NCI-H2196 (cell line): Measurements from ENCODE around the gene MEF2D.

ENCODE experiments used
- DNase-seq: peaks from one replicate; lab custom pipeline; 2025; ENCODE audit not compliant: unreplicated experiment; lab: John Stamatoyannopoulos, UW

The MEF2D gene

DNA sequence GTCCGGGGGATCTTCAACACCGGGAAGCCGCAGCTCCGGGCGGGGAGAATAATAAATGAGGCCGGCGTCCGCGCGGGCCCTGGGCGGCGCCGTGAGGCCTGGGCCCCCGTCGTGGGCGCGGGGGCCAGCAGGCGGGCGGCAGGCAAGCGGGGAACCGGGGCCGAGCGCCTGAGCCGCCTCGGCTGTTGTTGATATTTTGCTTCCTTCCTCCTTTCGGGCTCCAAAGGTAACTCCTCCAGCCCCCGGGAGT is at the start of gene MEF2D:
Gene MEF2D, minus strand, starts transcription at position 233 of the 250 bp plus-strand sequence. CDS start 17,483 bp downstream, outside the sequence.
- no peak for DNase-seq

DNA sequence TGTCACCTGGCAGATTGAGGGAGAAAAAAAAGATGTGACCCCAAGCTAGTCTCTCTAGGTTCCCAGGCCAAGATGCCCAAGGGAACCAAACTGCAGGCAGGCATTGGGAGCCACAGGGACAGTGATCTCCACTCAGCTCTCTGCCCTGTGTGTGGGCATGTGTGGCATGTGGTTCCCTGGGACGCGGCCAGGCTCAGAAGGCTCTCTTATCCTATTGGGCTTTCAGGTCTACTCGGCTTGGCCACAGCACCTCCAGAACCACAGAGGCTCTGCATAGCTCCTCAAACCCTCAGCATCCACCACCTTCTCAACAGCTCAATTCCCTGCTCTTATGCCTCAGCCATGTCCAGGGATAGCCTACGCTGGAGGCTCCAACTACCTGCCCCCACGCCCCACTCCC is 49.8 kb upstream of the MEF2D start:
- DNase-seq: no peak

DNA sequence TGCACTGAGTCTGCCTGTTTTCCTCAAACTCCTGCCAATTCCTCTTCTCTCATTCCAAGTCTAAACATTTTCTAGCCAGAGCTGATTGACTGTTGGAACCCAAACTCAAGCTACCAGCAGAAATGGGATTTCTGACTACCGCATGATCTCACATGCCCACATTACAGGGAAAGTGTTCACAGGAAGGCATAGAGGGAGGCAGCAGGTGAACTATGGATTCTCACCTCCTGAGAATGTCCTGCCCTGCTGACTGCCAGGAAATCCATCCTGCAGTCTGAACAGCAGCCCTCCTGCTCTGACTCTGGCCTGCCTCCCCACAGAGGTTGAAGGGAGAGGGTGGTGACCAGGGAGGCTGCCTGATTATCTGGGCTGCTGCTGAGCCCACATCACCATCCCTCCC is 49.3 kb upstream of the MEF2D start:
- DNase-seq: no peak

DNA sequence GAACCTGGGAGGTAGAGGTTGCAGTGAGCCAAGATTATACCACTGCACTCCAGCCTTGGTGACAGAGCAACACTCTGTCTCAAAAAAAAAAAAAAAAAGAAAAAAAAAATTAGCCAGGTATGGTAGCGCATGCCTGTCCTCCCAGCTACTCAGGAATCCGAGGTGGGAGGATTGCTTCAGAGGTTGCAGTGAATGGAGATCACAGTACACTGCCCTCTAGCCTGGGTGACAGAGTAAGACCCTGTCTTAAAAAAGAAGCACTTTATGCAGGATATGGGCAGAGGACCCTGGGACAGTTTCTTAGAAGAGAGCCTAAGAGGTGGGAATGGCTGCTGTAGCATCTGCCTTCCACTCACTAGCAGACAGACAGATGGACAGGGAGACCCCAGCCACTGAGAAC is 48.8 kb upstream of the MEF2D start:
- no peak for DNase-seq

DNA sequence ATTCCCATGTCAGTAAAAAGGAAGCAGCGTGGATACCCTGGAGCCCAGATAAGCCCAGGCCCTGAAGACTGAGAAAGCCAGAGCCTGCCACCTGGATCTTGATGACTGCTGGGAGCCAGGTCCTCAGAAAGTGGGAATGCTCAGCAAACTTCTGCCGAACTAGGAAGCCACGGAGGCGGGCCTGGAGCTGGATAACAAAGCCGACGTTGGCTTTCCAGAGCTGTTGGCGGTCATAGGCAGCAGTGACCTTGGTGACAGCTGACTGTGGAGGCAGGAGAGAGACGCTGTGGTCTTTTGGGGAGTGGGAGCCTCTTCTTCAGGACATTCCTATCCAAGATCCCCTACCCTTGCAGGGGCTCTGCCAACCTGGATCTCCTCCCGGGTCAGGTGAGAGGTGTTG is 47.4 kb upstream of the MEF2D start:
- no peak for DNase-seq

DNA sequence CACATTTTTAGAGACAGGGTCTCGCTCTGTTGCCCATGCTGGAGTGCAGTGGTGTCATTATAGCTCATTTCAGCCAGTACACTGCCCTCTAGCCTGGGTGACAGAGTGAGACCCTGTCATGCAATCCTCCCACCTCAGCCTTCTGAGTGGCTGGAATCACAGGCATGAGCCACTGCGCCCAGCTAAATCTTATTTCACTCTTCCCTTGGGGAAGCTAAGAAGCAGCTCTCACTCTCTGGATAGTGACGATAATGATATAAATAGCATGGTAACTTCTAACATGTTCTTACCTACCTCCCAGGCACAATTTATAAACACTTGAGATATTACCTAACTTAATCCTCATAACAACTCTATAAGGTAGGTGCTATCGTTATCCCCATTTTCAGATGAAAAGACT is 46.9 kb upstream of the MEF2D start:
- DNase-seq: no peak

DNA sequence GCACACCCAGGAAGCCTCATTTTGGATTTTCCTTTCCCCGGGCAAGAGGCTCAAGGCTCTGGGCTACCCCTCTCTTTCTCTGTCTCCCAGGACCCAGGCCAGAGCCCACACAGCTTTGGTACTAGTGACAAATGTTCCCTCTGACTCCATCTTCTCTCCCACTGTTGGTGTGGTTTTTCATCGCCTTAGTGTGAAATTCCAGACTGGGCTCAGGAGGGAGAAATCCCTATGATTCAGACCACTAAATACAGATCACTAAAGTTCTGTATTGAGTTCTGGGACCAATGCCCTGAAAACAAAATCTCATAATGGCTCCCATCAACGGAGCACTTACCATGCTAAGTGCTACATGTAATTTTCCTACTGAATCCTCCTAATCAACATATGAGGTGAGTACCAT is 45.7 kb upstream of the MEF2D start:
- DNase-seq: no peak

DNA sequence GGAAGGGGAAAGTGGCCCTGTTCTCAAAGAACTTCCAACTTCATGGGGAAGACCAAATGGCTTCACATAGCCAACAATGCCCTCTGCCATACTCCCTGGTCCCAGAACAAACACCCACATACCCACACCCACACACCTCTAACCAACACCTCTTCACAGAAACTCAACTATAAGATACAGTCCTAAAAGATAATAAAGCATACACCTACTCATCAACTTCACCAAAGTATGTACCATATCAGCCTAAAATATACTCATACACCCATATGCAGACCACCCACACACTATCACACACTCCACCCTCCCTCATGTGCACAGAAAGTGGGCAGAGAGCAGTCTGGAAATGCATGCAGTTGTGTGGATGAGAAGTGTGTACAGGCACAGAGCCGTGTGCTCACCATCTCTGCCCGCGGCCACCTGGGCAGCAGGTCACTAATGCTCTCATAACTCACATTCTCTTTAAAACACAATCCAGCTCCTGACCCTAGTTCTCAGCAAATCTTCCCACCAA is 44.1 kb upstream of the MEF2D start:
- no peak for DNase-seq

DNA sequence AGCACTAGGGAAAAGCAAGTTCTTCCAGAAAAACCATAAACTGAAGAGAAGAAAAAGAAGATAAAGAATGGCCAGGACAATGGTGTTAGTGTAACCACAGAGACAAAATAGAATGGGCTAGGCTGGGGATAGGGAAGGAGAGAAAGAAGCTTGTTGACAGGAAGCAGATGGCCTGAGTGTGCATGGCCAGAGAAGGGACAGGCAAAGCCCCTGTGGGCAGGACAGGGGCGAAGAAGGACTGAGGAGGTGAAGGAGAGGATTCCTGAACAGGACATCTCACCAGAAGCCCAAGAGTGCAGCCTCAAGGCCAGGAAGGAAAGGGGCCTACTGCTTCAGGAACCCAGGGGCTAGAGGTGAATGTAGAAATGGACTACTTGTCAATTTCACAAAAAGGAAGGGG is 42.5 kb upstream of the MEF2D start:
- DNase-seq: no peak

DNA sequence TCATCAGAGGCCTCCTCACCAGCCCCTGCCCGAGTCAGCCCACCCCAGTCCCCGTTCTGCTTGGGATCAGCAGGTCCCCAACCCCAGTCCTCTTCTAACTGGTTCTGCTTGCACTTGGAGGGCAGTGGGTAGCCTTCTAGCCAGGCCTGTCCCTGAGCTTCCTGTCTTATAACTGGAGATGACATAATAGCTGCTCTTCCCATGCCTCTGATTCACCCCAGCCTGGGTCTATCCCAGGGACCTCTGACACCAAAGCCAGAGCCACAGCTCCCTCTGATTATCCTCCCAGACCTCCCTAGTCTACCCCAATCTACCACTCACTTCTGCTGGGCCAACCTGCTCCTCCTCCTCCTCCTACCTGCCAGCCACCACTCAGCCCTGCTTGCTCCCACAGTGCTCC is 40.4 kb upstream of the MEF2D start:
- no peak for DNase-seq

DNA sequence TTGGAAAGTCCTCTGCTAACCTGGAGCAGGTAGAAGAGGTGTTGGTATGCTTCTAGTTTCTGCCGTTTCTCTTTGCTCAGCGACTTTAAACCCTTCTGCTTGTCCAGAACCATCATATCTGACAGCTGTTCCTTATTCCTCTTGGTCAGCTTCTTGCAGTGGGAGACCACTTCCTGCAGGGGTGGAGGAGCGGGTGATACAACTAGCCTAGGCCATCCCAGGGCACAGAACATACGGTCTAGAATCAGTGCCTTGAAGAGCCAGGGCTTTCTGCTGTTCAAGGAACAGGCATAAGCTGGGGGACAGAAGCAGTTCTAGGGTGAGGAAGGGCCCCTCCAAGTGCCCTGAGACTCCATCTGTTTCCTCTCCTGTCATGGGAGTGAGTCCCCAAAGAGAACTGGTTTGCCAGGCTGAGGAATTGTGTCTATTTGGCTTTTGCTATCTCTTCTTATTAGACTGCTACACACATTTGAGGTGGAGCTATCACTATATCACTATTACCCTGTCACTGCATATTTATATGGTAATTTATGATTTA is 39.3 kb upstream of the MEF2D start:
- no peak for DNase-seq

DNA sequence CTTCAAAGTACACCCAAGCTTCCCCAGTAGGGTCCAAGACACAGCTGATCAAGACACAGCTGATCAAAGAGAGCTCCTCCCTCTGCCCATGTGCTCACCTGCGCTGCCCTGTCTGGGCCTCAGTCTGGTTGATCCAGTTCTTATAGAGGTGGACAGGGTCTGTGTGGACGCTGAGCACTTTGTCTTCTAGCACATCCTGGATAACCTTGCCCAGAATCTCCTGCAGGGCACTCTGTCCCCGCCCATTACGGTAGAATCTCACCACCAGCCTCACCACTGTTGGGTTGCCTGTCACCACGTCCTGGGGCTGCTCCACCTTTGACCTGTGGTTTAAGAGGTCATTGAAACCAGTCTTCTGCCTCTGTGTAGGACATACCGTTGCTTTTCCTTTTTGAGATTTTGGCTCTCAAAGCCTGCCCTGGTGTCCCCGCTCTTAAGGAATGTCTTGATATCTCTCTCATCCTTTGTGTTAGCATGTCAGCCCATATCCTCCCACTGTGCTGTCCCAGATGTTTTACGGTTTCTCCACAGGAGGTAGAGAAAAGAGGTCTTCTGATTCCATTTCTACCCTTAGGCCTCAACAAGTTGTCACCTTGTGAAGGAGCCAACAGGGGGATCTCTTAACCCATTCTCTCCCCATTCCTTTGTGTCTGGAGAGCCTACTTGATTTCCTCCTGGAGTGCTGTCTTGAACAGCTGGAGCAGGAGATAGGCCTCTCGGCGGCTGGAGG is 38.3 kb upstream of the MEF2D start:
- DNase-seq: no peak

DNA sequence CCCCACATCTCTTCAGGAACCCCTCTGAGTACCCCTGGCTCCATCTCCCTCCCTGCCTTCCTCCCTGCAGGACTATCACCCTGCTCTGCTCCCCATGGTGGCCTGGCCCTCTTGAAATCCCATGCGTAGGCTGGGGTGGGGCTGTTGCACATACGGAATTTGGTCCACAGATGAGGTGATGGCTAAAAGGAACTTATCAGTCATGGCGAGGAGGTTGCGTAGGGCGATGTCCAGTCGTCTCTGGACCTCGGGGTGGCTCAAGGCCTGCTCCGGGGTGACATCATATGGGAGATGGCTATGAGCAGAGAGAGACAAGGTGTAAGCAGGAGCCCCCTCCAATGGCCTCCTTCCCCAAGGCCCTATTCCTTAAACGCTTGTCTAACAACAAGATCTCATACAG is 36.5 kb upstream of the MEF2D start:
- DNase-seq: no peak

DNA sequence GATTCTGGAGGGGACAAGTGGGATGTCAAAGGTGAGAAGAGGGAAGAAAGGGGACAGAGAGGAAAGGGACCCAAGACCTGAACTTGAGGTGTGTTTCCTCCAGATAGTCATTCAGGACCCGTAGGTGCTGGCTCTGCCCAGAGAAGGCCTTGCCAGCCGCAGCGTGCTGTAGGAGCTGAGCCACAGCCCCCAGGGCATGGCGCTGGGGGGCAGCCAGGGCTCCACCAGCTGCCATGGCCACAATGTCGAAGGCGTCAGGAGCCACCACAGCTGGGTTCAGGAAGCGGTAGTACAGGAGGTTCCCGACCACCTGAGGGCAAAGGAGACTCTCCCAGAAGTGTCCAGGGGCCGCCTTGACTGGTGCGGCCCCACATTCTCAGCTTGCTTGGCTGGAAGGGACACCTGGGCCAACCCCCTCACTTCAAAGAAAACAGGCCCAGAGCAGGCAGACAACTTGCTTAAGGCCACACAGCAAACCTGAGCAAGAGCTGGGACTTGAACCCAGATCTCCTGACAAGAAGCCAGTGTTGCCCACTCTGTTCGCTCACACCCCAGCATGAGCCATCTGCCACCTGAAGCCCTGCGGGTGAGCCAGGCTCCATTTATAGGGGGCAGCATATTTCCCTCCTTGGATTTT is 34.0 kb upstream of the MEF2D start:
- no peak for DNase-seq

DNA sequence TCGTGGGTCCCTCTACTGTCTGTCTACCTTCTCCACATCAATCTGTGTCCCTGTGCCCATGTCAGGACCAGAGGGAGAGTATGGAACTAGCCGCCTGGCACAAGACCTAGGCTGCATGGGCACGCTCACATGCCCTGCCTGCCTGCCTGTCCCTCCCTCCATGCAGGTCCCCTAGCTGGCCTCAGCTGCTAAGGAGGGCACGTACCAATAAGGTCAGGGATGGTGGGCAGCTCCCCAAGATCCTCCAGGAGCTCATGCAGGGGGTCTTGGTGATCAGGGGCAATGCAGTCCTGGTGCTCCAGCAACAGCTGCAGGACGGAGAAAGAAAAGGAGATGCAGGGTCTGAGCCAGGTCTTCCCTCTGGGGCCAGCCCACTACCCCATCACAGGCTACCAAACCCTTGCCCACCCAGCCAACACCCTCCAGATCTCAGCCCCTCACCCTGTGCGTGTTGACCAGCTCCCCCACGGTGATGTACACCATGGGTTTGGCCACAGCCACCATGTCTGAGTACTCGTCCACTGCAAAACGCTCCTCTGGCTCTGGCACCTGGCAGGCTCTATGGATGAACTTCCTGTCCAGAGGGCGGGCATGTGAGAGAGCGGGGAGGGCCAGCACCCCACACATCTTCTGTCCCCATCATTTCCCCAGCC is 33.1 kb upstream of the MEF2D start:
- no peak for DNase-seq

DNA sequence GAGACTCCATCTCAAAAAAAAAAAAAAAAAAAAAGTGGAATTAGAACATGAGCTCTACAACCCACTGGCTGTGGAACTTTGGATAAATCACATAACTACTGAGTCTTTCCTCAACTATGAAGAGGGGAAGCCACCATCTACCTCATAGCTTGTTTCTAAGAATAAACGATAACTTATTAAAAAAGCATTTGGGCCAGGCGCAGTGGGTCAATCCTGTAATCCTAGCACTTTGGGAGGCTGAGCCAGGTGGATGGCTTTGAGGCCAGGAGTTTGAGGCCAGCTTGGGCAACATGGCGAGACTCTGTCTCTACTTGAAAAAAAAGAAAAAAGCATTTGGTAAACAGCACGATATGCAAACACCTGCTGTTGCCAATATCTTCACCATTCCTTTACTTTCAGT is 31.8 kb upstream of the MEF2D start:
- no peak for DNase-seq

DNA sequence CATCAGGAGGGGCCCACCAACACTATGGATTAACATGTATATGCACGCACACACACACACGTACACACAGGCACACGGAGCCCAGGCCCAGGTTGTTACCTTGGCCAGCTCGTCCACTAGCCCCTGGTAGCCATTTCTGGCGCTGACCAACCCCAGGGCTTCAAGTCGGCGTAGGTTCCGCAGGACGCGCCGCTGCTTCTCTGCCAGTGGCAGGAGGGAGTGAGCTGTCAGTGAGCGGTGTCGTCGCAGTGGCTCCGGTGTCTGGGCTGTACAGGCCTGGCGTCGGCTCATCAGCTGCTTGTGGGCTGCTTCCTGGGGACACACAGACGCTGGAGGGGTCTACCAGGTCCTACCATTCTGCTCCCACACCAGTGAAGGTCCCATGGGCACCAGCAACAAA is 29.4 kb upstream of the MEF2D start:
- no peak for DNase-seq

DNA sequence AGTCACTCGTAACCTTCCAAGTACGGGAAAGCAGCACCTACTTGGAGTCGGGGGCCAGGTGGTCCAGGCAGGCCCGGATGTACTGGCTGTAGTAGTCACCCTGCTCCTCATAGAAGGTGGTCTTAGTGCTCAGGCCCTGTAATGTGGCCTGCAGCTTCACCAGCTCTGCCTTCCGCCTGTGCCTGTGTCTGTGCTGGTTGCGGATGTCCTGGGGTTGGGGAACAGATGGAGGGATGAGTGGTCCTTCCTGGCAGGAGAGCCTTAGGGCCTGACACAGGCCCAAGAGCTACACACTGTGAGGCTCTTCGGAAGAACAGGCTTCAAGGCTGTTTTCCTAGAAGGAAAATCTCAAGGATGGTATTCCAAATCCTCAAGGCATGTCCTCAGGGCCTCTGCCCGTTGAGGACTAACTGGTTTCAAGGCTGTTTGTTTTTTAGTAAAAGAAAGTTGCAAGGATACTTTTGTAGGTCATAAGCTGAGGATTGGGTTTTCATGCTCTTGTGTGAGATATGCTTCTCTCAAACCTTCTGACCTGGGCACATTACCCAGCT is 28.4 kb upstream of the MEF2D start:
- no peak for DNase-seq

DNA sequence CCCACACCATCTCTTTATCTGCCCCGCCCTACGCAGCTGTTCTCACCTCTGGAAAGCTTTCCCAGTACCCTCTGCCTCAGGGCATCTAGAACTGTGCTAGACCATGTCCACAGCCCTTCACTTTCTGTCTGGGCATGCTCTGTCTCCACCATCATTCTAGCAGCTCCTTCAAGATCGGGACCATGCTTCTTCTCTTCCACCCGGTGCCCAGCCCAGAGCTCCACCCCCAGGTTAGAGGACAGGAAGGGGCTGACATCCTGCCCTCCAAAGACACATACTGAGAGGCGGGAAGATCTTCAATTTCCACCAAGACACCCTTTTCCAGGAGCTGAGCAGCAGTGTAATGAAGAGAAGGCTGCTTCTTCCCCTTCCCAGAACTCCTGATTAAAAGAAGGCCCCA is 27.7 kb upstream of the MEF2D start:
- DNase-seq: no peak

DNA sequence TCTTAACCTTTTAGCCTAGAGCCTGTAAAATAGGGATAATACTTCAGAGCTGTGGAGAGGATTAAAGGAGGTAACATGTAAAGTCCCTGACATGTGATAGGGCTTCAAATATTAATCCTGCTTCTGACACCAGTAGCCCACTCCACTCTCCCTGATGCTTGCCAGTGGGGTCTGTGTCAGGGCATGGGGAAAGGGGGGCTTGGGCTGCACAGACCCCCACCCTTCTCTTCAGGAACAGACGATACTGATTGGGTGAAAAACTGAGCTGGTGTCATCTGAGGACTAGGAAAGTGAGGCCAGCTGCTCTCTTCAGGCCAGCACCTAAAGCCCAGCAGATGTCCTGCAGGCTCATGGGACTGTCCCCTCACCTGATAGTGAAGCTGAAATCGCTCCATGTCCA is 27.0 kb upstream of the MEF2D start:
- no peak for DNase-seq

DNA sequence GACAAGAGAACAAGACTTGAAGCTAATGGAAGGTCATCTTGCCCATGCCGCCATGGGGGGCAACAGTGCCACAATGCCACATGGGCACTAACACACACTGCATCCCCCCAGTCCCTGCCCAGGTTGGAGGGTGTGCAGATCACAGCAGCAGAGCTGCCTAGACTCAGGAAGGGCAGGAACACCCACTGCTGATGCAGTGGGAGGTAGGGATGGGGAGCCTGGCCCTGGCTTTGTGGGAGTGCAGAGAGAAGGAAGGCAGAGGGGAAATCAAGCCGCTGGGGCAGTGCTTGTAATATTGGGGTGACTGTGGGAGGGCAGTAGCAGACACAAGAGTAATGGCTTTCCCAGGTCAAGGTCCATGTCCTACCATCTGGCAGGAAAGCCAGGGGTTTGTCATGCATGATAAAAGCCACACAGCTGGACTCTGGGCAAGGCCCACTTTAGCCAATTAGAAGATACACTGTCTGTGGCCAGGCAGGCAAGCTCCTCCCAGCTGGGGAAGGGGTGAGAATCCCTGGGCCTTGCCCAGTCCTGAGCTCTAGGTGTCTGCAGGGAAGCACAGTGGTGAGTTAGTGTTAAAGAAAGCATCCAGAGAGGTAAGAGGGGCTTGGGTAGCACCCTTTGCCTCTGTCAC is 25.4 kb upstream of the MEF2D start:
- DNase-seq: no peak
